Stimulated activated naive CD8-positive, alpha-beta T cell treated with anti-CD3 and anti-CD28 coated beads, Interleukin-15, Interleukin-2, amounts not matched to agents 100 ng/mL and 50 ng/mL, for 24 hours (primary cell): Measurements from ENCODE around the gene SPSB1.
A peak's percentile ranks its signal among the peaks of the same experiment; 100 is the strongest.

Experiments used
- H3K27ac Mint-ChIP-seq: one replicate; pipeline ENCODE4 v1.8.0; 2021; ENCODE audit warnings: mild to moderate bottlenecking, mixed read lengths
- H3K27me3 Mint-ChIP-seq: one replicate; pipeline ENCODE4 v1.8.0; 2021; ENCODE audit warnings: mixed read lengths
- H3K36me3 Mint-ChIP-seq: one replicate; pipeline ENCODE4 v1.8.0; 2021; ENCODE audit warnings: low read depth, mixed read lengths
- H3K4me1 Mint-ChIP-seq: one replicate; pipeline ENCODE4 v1.8.0; 2021; ENCODE audit warnings: low read depth, mixed read lengths
- H3K4me3 Mint-ChIP-seq: one replicate; pipeline ENCODE4 v1.8.0; 2021; ENCODE audit warnings: mild to moderate bottlenecking, mixed read lengths
- H3K9me3 Mint-ChIP-seq: one replicate; pipeline ENCODE4 v1.8.0; 2021; ENCODE audit warnings: mixed read lengths

Gene SPSB1

GRCh38 chr1:9292361-9293240 is at the start of gene SPSB1:
Gene SPSB1, plus strand, starts transcription at chr1:9292894. Its CDS starts 62,998 bp downstream, at chr1:9355892.
- Mint-ChIP-seq H3K4me1 (peaks cover 7% of the 10 kb centered on the region), H3K9me3 (no peaks in the 10 kb centered on the region), H3K27ac (no peak within 1 kb of the TSS), H3K27me3 (no peaks in the 10 kb centered on the region), H3K36me3 (no peaks in the 10 kb centered on the region), H3K4me3 (peak within 1 kb of the TSS; percentile 25)

GRCh38 chr1:9243066-9243739 is 49.5 kb upstream of the SPSB1 start:
- no peak overlapping the region for H3K27ac Mint-ChIP-seq
- H3K4me3 Mint-ChIP-seq, result no peak overlapping the region

DNA sequence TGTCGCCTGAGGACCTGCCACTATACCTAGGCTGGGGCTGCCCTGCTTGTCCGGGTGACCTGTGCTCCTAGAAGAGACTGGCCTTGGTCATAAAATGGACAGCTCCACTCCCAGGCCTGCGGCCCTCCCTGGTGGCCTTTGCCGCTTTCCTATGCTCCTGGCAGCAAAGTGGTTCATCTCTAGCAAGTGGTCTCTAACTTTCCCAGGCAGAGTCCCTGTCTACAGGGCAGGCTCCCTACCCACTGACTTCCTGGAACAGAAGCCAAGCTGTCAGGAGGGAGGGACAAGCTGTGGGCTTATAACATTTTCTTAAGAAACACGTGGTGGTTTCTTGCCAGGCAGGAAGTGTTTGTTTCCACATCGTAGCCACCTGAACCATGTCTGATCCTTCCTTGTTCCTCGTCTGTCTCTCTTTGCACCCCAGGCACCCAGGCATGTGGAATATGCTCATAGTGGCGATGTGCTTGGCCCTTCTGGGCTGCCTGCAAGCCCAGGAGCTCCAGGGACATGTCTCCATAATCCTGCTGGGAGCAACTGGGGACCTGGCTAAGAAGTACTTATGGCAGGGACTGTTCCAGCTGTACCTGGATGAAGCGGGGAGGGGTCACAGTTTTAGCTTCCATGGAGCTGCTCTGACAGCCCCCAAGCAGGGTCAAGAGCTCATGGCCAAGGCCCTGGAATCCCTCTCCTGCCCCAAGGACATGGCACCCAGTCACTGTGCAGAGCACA is 48.0 kb upstream of the SPSB1 start:
- Mint-ChIP-seq H3K9me3 (no peaks in the 10 kb centered on the region), H3K4me3 (no peak overlapping the region), H3K27me3 (no peaks in the 10 kb centered on the region), H3K36me3 (no peaks in the 10 kb centered on the region), H3K4me1 (peaks cover 21% of the 10 kb centered on the region), H3K27ac (peak overlapping the region; percentile 69)

More at GRCh38 chr1:9243066-9243739, 49.5 kb upstream of the SPSB1 start:
- Mint-ChIP-seq H3K9me3 (no peaks in the 10 kb centered on the region), H3K4me1 (peaks cover 36% of the 10 kb centered on the region), H3K27me3 (no peaks in the 10 kb centered on the region), H3K36me3 (no peaks in the 10 kb centered on the region)

DNA sequence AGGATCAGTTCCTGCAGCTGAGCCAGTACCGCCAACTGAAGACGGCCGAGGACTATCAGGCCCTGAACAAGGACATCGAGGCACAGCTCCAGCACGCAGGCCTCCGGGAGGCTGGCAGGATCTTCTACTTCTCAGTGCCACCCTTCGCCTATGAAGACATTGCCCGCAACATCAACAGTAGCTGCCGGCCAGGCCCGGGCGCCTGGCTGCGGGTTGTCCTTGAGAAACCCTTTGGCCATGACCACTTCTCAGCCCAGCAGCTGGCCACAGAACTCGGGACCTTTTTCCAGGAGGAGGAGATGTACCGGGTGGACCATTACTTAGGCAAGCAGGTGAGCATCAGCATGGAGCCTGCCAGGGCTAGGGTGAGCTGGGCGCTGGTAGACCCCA is 47.5 kb upstream of the SPSB1 start:
- no peaks in the 10 kb centered on the region for H3K27me3 Mint-ChIP-seq
- no peaks in the 10 kb centered on the region for H3K9me3 Mint-ChIP-seq
- H3K4me3 Mint-ChIP-seq, result no peak overlapping the region
- H3K36me3 Mint-ChIP-seq, result no peaks in the 10 kb centered on the region
- H3K27ac Mint-ChIP-seq, result no peak overlapping the region
- peaks cover 16% of the 10 kb centered on the region for H3K4me1 Mint-ChIP-seq

- H3K27ac Mint-ChIP-seq, result no peak overlapping the region
- no peaks in the 10 kb centered on the region for H3K27me3 Mint-ChIP-seq
- no peaks in the 10 kb centered on the region for H3K9me3 Mint-ChIP-seq
- peaks cover 12% of the 10 kb centered on the region for H3K4me1 Mint-ChIP-seq
- no peaks in the 10 kb centered on the region for H3K36me3 Mint-ChIP-seq
- H3K4me3 Mint-ChIP-seq, result no peak overlapping the region
These were observed 47.0 kb upstream of the SPSB1 start for GRCh38 chr1:9245661-9246060.

DNA sequence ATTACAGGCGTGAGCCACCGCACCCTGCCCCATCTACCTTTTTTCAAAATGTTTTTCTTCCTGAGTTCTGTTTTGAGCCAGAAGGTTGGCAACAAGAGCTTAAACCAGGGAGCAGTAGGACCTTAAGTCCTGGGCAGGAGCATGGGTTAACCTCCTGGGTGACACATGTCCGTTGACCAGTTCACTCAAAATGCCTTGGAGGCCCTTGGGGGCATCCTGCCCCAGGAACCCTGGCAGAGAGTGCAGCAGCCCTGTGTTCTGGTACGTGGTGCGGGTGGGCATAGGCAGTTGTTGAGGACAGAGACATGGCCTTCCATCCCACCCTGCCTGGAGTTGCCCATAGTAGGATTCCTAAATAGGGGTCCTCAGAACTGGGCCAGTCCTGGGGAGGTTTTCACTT is 46.5 kb upstream of the SPSB1 start:
- Mint-ChIP-seq H3K4me1 (peaks cover 10% of the 10 kb centered on the region), H3K27me3 (no peaks in the 10 kb centered on the region), H3K9me3 (no peaks in the 10 kb centered on the region), H3K4me3 (no peak overlapping the region), H3K27ac (peak overlapping the region; percentile 36), H3K36me3 (no peaks in the 10 kb centered on the region)

GRCh38 chr1:9246841-9247785 is 45.6 kb upstream of the SPSB1 start:
- Mint-ChIP-seq H3K36me3 (no peaks in the 10 kb centered on the region), H3K4me1 (peaks cover 10% of the 10 kb centered on the region), H3K27me3 (no peaks in the 10 kb centered on the region), H3K27ac (no peak overlapping the region), H3K4me3 (no peak overlapping the region), H3K9me3 (no peaks in the 10 kb centered on the region)

DNA sequence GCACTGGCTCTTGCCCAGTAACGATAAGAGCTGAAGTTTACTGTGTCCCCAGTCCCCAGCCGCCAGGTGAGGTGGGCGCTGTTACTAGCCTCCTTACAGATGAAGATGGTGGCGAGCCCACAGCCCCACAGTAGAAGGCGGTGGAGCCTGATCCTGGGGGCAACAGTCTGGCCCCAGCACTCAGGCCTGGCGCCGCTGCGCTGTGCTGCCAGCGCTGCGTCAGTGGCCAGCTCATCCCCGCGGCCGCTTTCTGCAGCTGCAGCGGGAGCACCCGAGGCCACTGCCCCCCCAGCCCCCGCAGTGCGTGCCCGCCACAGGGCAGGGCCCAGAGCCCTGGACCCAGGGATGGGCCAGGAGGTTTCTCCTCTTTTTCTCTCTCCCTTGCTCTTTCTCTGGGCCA is 44.8 kb upstream of the SPSB1 start:
- no peaks in the 10 kb centered on the region for H3K27me3 Mint-ChIP-seq
- peaks cover 10% of the 10 kb centered on the region for H3K4me1 Mint-ChIP-seq
- no peaks in the 10 kb centered on the region for H3K36me3 Mint-ChIP-seq
- no peak overlapping the region for H3K27ac Mint-ChIP-seq
- no peak overlapping the region for H3K4me3 Mint-ChIP-seq
- H3K9me3 Mint-ChIP-seq, result no peaks in the 10 kb centered on the region

- H3K27ac Mint-ChIP-seq, result no peak overlapping the region
- H3K4me3 Mint-ChIP-seq, result no peak overlapping the region
- H3K27me3 Mint-ChIP-seq, result no peaks in the 10 kb centered on the region
- H3K36me3 Mint-ChIP-seq, result no peaks in the 10 kb centered on the region
- no peaks in the 10 kb centered on the region for H3K9me3 Mint-ChIP-seq
- H3K4me1 Mint-ChIP-seq, result peaks cover 10% of the 10 kb centered on the region
These were observed 44.1 kb upstream of the SPSB1 start for GRCh38 chr1:9248341-9249262.

DNA sequence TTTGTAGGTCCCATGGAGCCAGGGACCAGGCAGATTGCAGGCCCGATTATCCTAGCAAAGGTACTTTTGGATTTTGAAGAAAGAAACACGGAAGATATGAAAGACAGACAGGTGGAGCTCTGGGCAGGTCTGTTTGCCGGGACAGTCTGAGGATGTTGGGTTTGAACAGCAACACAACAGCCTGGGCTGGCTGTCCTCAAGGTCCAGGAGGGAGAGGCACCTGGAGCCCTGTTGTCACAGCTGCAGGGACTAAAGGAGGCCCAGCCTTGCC is 43.5 kb upstream of the SPSB1 start:
- Mint-ChIP-seq H3K9me3 (no peaks in the 10 kb centered on the region), H3K27me3 (no peaks in the 10 kb centered on the region), H3K36me3 (no peaks in the 10 kb centered on the region), H3K4me3 (no peak overlapping the region), H3K27ac (no peak overlapping the region), H3K4me1 (peaks cover 7% of the 10 kb centered on the region)

DNA sequence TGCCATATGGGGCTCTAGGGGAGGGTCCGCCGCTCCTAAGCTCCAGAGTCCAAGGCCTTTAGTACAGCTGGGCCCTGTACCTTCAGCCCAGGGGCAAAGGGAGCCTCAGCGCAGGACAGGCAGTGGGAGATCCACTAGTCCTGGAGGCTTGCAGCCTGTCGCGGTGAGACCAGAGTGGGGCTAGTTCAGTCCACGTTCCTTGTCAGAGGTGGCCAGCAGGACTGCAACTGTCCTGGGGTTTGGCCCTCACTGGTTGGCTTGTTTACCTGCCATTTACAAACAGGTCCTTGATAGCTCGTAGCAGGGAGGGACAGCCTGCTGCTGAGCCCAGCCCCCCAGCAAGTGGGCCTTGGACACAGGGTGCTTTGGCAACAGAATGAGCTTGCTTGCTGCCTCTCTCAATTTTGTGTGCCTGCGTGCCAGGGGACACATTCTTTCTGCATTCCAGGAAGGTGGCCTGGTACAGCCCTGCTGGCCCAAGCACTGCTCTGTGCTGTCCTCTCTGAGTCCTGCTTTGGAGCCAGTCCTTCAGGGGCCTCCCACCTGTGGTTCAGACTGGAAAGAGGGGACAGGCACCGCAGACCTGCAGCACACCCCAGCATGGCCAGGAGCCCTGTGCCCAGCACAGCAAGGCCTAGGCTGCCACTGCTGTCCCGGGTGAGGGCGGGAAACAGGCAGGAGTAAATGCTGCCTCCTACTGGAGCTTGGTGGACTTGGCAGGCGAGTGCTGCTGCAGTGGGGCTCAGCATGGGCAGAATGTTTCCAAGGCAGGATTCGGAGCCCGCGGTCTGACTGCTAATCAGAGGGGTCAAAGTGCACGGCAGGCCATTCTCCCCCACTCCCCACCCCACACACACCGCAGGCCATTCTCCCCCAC is 42.9 kb upstream of the SPSB1 start:
- Mint-ChIP-seq H3K9me3 (no peaks in the 10 kb centered on the region), H3K4me1 (peaks cover 6% of the 10 kb centered on the region), H3K27ac (no peak overlapping the region), H3K36me3 (no peaks in the 10 kb centered on the region), H3K27me3 (no peaks in the 10 kb centered on the region), H3K4me3 (no peak overlapping the region)

DNA sequence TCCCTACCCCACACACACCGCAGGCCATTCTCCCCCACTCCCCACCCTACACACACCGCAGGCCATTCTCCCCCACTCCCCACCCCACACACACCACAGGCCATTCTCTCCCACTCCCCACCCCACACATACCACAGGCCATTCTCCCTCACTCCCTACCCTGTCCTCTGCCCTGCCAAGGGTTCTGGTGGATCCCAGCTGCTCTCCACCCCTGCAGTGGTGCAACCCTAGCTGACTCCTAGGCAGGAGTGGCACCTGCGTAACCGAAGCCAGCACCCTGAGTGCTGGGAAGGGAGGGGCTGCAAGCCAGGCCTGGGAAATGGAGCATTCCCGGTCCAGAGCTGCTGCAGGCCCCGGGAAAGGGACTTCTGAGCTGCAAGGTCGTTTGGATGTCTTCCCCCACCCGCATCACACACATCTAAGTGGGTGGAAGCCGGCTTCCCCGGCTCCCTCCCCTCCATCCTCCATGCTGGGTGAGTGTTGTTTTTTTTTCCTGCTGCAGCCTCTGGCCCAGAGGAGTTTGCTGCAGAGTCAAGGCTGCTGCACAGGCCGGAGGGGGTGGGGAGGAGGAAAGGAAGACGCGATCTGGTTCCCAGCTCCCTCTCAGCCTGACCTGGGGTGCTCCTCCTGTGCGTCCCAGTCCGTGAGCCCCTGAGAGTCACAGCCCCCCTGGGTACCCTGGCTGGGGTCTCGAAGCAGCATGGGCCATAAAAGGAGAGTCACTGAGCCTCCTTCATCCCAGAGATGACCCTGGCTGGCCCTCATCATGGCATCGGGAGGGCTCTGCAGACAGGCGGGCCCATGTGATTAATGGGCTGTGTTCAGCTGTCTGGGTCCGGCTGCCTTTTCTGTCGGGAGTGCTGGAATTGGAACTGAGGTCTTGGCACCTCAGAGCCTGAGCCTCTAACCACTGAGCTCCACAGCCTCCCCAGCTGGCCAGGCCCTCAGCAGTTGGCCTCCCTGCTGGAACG is 42.0 kb upstream of the SPSB1 start:
- H3K4me1 Mint-ChIP-seq, result peaks cover 5% of the 10 kb centered on the region
- no peaks in the 10 kb centered on the region for H3K27me3 Mint-ChIP-seq
- H3K36me3 Mint-ChIP-seq, result no peaks in the 10 kb centered on the region
- no peaks in the 10 kb centered on the region for H3K9me3 Mint-ChIP-seq
- H3K4me3 Mint-ChIP-seq, result no peak overlapping the region
- no peak overlapping the region for H3K27ac Mint-ChIP-seq
